Astrocyte (in vitro differentiated cells and primary cell): ENCODE results near the gene RPL21.

Experiments
- EZH2 ChIP-seq: IDR thresholded peaks from 2 replicates; pipeline ENCODE4 v1.6.1; 2012; ENCODE audit warnings: mild to moderate bottlenecking, low read length, inconsistent platforms; ENCODE audit not compliant: insufficient read depth
- TF ChIP-seq, protein P1 (sequence below): IDR thresholded peaks from 2 replicates; pipeline ENCODE4 v1.5.1; 2011; ENCODE audit warnings: low read depth, mild to moderate bottlenecking, inconsistent platforms, low read length, moderate library complexity; ENCODE audit not compliant: insufficient read depth

- TF ChIP-seq EZH2, result no peak
- TF ChIP-seq, protein P1, sequence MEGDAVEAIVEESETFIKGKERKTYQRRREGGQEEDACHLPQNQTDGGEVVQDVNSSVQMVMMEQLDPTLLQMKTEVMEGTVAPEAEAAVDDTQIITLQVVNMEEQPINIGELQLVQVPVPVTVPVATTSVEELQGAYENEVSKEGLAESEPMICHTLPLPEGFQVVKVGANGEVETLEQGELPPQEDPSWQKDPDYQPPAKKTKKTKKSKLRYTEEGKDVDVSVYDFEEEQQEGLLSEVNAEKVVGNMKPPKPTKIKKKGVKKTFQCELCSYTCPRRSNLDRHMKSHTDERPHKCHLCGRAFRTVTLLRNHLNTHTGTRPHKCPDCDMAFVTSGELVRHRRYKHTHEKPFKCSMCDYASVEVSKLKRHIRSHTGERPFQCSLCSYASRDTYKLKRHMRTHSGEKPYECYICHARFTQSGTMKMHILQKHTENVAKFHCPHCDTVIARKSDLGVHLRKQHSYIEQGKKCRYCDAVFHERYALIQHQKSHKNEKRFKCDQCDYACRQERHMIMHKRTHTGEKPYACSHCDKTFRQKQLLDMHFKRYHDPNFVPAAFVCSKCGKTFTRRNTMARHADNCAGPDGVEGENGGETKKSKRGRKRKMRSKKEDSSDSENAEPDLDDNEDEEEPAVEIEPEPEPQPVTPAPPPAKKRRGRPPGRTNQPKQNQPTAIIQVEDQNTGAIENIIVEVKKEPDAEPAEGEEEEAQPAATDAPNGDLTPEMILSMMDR, result no peak
These were observed 28.8 kb downstream of the RPL21 start for GRCh38 chr13:27280009-27280656.
